HG03571 (cell line): ENCODE results near the gene CCDC78.
"Not testable (repeated sequence)": the region's sequence is repeated elsewhere in the genome, so short reads cannot be mapped to it uniquely, and the experiment has no call there.

Experiments used
- ATAC-seq: cut with Tn5 transposase; IDR thresholded peaks from one replicate; pipeline ENCODE4 v1.9.1; 2021; ENCODE audit not compliant: unreplicated experiment

CCDC78 gene

GRCh38 chr16:695355-696089 is 30.7 kb downstream of the CCDC78 start:
- ATAC-seq, result no peak

DNA sequence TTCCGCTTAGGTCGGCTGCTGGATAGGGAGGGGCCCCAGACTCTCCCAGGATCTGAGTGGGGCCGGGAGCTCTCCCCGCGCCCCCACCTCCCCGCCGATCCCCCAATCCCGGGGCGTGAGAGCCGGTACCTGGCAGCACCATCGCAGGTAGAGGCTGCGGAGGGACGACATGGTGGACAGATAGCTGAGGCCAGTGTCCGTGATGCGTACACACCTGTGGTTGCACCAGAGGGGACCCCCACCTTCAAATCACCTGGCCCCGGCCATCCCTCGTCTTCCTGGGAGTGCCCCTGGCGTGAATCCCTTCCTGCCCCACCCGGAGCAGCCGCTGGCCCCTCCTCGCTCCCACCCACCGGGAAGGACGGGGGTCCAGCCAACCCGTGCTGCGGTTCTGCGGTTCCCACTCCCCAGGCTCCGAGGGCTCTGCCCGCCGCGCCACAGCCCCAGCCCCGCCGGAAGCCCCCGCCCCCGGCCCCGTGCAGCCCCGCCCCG is 31.3 kb downstream of the CCDC78 start:
- no peak for ATAC-seq

DNA sequence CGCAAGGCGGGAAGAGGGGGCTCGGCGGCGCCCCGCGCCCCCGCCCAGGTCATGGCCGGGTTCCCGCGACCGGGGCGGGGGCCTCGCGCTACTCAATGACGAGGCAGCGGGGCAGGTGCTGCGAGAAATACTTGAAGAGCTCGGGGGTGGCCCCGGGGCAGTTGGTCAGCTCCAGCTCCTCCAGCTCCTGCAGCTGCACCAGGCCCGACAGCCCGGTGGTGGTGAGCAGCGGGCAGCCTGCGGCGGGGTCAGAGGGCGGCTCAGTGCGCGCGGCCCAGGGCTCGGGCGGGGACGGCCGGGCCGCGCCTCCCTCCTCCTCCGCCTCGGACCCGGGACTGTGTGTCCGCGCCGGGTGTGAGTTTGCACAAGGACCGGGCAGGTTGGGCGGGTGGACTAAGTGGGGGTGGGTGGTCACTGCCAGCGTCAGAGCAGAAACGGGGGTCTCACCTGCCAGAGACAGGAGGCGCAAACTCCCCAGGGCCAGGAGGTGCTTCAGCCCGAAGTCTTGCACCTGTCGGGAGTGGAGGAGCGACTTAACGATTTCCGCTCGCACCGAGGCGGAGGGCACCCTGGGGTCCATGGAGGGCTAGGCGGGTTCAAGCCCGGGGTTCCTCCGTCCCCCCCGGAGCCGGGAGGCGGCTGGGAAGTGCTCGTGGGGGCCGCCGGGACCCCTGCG is 31.9 kb downstream of the CCDC78 start:
- ATAC-seq, result no peak

- ATAC-seq, result no peak
These were observed 32.5 kb downstream of the CCDC78 start for GRCh38 chr16:693766-694165.

- no peak for ATAC-seq
These were observed 32.9 kb downstream of the CCDC78 start for GRCh38 chr16:693364-693763.

- ATAC-seq, result no peak
These were observed 33.7 kb downstream of the CCDC78 start for GRCh38 chr16:692356-693108.

DNA sequence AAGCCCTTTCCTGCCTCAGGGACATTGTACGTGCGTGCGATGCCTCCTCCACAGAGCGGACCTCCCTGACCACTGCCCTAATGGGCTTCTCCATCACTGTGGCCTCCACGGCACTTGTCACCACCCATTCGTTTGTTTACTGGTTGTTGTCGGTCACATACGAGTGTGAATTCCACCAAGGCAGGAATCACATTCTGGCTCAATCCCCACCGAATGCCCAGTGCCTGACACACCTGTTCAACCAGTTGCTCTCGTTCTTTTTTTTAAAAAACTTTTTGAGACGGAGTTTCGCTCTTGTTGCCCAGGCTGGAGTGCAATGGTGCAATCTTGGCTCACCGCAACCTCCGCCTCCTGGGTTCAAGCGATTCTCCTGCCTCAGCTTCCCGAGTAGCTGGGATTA is 35.0 kb downstream of the CCDC78 start:
- ATAC-seq, result not testable (repeated sequence)

- ATAC-seq, result no peak
These were observed 36.9 kb downstream of the CCDC78 start for GRCh38 chr16:689175-689897.

- ATAC-seq, result no peak
These were observed 38.7 kb downstream of the CCDC78 start for GRCh38 chr16:687499-687898.

GRCh38 chr16:686459-687260 is 39.6 kb downstream of the CCDC78 start:
- no peak for ATAC-seq

GRCh38 chr16:685967-686366 is 40.3 kb downstream of the CCDC78 start:
- ATAC-seq, result no peak

GRCh38 chr16:684961-685696 is 41.1 kb downstream of the CCDC78 start:
- ATAC-seq, result no peak

GRCh38 chr16:684071-684794 is 42.0 kb downstream of the CCDC78 start, which contains the start of gene JMJD8:
Gene JMJD8, minus strand, starts transcription at chr16:684334. Its CDS starts 15 bp downstream, at chr16:684319.
- ATAC-seq, result peak; percentile 46

GRCh38 chr16:683396-684070 is 42.7 kb downstream of the CCDC78 start:
- no peak for ATAC-seq

DNA sequence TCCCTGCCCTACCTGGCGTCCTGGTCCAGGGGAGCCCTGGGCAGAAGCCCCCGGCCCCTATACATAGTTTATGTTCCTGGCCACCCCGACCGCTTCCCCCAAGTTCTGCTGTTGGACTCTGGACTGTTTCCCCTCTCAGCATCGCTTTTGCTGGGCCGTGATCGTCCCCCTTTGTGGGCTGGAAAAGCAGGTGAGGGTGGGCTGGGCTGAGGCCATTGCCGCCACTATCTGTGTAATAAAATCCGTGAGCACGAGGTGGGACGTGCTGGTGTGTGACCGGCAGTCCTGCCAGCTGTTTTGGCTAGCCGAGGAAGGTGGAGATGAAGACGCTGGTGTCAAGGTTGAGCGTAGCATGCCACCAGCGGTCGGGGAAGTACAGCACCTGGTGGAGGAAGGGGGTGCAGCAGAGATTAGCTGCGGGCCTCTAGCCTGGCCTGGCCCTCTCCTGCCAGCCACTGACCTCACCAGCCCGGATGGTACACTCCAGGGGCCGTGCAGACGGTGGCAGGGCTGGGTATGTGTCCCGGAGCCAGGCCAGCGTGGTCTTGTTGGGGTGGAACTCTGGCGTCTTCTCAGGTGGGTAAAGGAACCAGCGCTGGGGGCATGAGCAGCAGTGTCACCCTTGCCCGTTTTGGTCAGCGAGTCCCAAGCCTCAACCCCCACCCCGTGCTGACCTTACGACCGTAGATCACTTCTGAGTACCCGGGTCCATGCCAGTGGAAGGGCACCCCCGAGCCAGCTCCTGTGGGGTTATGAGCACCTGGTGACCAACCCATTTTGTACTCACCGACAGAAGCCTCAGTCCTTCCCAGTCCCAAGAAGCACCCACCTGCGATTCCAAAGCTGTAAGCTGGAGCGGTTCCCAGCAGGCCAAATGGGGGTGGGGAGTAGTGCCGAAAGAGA is 43.5 kb downstream of the CCDC78 start:
- no peak for ATAC-seq

- no peak for ATAC-seq
These were observed 44.4 kb downstream of the CCDC78 start for GRCh38 chr16:681746-682427.
